ENCODE measurements around the gene AKAP8L. TPM values are rescaled to one million over a fixed set of nuclear protein-coding genes. Genes with fewer than 3 reads are reported as not detected.

Gene AKAP8L
- total and polyA plus RNA-seq, 10 of the 15 experiments (the other 5 are each of a cell fraction or from before 2014, with no cell fraction given): 0.66 to 64.3 (median 40.0) TPM

GRCh38 chr19:15449620-15450527, 31.1 kb upstream of the AKAP8L start, which contains the start of gene WIZ (continued):
- TF ChIP-seq MLLT1 (IDR thresholded peaks at IDR 0.05) (no peak), IKZF2 (IDR thresholded peaks at IDR 0.05) (no peak), ZNF24 (IDR thresholded peaks at IDR 0.05) (no peak), CREB1 (IDR thresholded peaks at IDR 0.05; ENCODE audit: low read depth) (peak; percentile 90), RAD51 (IDR thresholded peaks at IDR 0.05) (no peak), HSF1 (IDR thresholded peaks at IDR 0.05; ENCODE audit: low read depth, low read length) (no peak), ATF2 (IDR thresholded peaks at IDR 0.05; ENCODE audit: low read length) (no peak), RELA (IDR thresholded peaks at IDR 0.05; ENCODE audit: borderline replicate concordance, partially characterized antibody) (no peak), SIN3A (IDR thresholded peaks at IDR 0.05; ENCODE audit: low read depth, low read length) (0 out of 2 replicates have a peak, but pooled peaks have one; percentile 27), ELK1 (IDR thresholded peaks at IDR 0.05; ENCODE audit: low read depth, low read length) (no peak), NKRF (conservative IDR thresholded peaks at IDR 0.05) (0 out of 2 replicates have a peak, but pooled peaks have one; percentile 41), NR2C1 (IDR thresholded peaks at IDR 0.05) (no peak), MEF2A (IDR thresholded peaks at IDR 0.05; ENCODE audit: insufficient read depth, low read depth, low read length) (no peak), E2F4 (IDR thresholded peaks at IDR 0.05; ENCODE audit: low read depth, low read length) (no peak), FOXM1 (IDR thresholded peaks at IDR 0.05; ENCODE audit: low read depth, low read length) (no peak), HDAC6 (IDR thresholded peaks at IDR 0.05; ENCODE audit: unreplicated experiment) (no peak), RFX5 (IDR thresholded peaks at IDR 0.05; ENCODE audit: low read depth, low read length) (no peak), RELB (IDR thresholded peaks at IDR 0.05; ENCODE audit: low read depth) (no peak), PAX5 (IDR thresholded peaks at IDR 0.05; ENCODE audit: borderline replicate concordance, low read depth, low read length) (no peak)
